ENCODE results near the gene SLC15A2. TPM values are rescaled to one million over a fixed set of nuclear protein-coding genes. Genes with fewer than 3 reads are reported as not detected.

Gene SLC15A2
- total and polyA plus RNA-seq, 2 experiments from 2014 or later: 0.26 to 0.90 TPM

DNA sequence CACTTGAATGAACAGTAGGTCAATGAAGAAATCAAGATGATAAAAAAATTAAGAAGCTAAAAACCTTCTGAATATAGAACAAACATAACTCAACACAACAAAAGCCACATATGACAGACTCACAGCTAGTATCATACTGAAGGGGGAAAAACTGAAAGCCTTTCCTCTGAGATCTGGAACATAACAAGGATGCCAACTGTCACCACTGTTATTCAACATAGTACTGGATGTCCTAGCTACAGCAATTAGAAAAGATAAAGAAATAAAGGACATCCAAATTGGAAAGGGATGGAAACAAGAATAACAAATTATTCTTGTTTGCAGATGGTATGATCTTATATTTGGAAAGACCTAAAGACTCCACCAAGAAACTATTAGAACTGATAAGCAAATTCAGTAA, 67.1 kb downstream of the SLC15A2 start:
- Mint-ChIP-seq H3K36me3 (ENCODE audit: low read depth) (no peaks in the 10 kb centered on the region), H3K27ac (no peak overlapping the region), H3K4me3 (no peak overlapping the region), H3K4me1 (peaks cover 23% of the 10 kb centered on the region), H3K9me3 (peaks cover 3% of the 10 kb centered on the region; the same call in 2 of the 3 replicates), H3K27me3 (ENCODE audit: insufficient read depth, low read depth, poor library complexity) (peaks cover 6% of the 10 kb centered on the region)
- no peak overlapping the region for H2AFZ ChIP-seq
- H3K4me1 ChIP-seq (ENCODE audit: insufficient read depth): peaks cover 10% of the 10 kb centered on the region
- DNase-seq (ENCODE audit: low spot score) (no peak), ATAC-seq (no peak)
- no peak overlapping the region for H3K4me2 ChIP-seq
- no peak overlapping the region for H3K4me3 ChIP-seq
- no peaks in the 10 kb centered on the region for H4K20me1 ChIP-seq (replicated peaks; ENCODE audit: insufficient read depth)
- H3K27me3 ChIP-seq (ENCODE audit: insufficient read depth): no peaks in the 10 kb centered on the region
- TF ChIP-seq ZNF331 (CRISPR knock-in tag; IDR thresholded peaks at IDR 0.05; ENCODE audit: low read depth): no peak
- TF ChIP-seq ZNF114 (CRISPR knock-in tag; IDR thresholded peaks at IDR 0.05): no peak
- TF ChIP-seq POLR2AphosphoS5 (IDR thresholded peaks at IDR 0.05; ENCODE audit: low read depth): no peak
- TF ChIP-seq, protein P1, sequence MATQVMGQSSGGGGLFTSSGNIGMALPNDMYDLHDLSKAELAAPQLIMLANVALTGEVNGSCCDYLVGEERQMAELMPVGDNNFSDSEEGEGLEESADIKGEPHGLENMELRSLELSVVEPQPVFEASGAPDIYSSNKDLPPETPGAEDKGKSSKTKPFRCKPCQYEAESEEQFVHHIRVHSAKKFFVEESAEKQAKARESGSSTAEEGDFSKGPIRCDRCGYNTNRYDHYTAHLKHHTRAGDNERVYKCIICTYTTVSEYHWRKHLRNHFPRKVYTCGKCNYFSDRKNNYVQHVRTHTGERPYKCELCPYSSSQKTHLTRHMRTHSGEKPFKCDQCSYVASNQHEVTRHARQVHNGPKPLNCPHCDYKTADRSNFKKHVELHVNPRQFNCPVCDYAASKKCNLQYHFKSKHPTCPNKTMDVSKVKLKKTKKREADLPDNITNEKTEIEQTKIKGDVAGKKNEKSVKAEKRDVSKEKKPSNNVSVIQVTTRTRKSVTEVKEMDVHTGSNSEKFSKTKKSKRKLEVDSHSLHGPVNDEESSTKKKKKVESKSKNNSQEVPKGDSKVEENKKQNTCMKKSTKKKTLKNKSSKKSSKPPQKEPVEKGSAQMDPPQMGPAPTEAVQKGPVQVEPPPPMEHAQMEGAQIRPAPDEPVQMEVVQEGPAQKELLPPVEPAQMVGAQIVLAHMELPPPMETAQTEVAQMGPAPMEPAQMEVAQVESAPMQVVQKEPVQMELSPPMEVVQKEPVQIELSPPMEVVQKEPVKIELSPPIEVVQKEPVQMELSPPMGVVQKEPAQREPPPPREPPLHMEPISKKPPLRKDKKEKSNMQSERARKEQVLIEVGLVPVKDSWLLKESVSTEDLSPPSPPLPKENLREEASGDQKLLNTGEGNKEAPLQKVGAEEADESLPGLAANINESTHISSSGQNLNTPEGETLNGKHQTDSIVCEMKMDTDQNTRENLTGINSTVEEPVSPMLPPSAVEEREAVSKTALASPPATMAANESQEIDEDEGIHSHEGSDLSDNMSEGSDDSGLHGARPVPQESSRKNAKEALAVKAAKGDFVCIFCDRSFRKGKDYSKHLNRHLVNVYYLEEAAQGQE (IDR thresholded peaks at IDR 0.05; ENCODE audit: unreplicated experiment): no peak
- H3K9me2 ChIP-seq (ENCODE audit: insufficient read depth): no peaks in the 10 kb centered on the region
- H3K27ac ChIP-seq (ENCODE audit: low read depth): no peak overlapping the region
- H3K36me3 ChIP-seq (ENCODE audit: insufficient read depth): no peaks in the 10 kb centered on the region; the same call in 1 of the 2 replicates
- no peaks in the 10 kb centered on the region for H3F3A ChIP-seq (replicated peaks; ENCODE audit: low read depth)
- no peaks in the 10 kb centered on the region for H3K79me2 ChIP-seq (replicated peaks; ENCODE audit: insufficient read depth)

DNA sequence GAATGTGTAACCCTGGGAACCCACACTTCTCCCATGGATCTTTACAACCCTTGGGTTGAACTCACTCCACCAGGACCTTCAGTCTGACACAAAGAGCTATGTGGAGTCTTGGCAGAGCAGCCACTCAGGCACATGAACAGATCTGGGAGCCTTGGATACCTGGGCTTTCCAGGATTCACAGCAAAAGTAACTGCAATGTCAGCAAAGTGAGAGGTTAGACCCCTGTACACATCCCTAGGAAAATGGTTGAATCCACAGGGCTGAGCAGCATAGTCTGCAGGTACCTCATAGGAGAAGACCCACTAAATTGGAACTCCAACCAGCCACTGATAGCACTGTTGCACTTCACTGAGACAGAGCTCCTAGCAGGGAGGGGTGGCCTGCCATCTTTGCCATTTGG, 68.2 kb downstream of the SLC15A2 start:
- Histone ChIP-seq H3F3A (replicated peaks; ENCODE audit: low read depth) (no peaks in the 10 kb centered on the region), H4K20me1 (replicated peaks; ENCODE audit: insufficient read depth) (no peaks in the 10 kb centered on the region)

More for the DNA sequence above, 68.2 kb downstream of the SLC15A2 start:
- ATAC-seq: no peak
- Histone ChIP-seq H3K36me3 (ENCODE audit: insufficient read depth) (no peaks in the 10 kb centered on the region; the same call in 1 of the 2 replicates), H3K27me3 (ENCODE audit: insufficient read depth) (no peaks in the 10 kb centered on the region), H3K4me3 (no peak overlapping the region), H3K4me2 (no peak overlapping the region), H3K9me2 (ENCODE audit: insufficient read depth) (no peaks in the 10 kb centered on the region), H2AFZ (no peak overlapping the region), H3K79me2 (replicated peaks; ENCODE audit: insufficient read depth) (no peaks in the 10 kb centered on the region), H3K4me1 (ENCODE audit: insufficient read depth) (peaks cover 5% of the 10 kb centered on the region; the same call in 1 of the 2 replicates), H3K27ac (ENCODE audit: low read depth) (no peak overlapping the region)
- peaks cover 3% of the 10 kb centered on the region; the same call in 2 of the 3 replicates for H3K9me3 Mint-ChIP-seq
- H3K4me1 Mint-ChIP-seq: peaks cover 16% of the 10 kb centered on the region
- H3K27ac Mint-ChIP-seq: no peak overlapping the region
- TF ChIP-seq STAT1 (IDR thresholded peaks at IDR 0.05; ENCODE audit: unreplicated experiment): no peak
- TF ChIP-seq NANOG (IDR thresholded peaks at IDR 0.05; ENCODE audit: borderline replicate concordance): no peak
- no peak for TF ChIP-seq JUNB (IDR thresholded peaks at IDR 0.05; ENCODE audit: unreplicated experiment)
- no peak for TF ChIP-seq ZNF331 (CRISPR knock-in tag; IDR thresholded peaks at IDR 0.05; ENCODE audit: low read depth)
- TF ChIP-seq, protein P2, sequence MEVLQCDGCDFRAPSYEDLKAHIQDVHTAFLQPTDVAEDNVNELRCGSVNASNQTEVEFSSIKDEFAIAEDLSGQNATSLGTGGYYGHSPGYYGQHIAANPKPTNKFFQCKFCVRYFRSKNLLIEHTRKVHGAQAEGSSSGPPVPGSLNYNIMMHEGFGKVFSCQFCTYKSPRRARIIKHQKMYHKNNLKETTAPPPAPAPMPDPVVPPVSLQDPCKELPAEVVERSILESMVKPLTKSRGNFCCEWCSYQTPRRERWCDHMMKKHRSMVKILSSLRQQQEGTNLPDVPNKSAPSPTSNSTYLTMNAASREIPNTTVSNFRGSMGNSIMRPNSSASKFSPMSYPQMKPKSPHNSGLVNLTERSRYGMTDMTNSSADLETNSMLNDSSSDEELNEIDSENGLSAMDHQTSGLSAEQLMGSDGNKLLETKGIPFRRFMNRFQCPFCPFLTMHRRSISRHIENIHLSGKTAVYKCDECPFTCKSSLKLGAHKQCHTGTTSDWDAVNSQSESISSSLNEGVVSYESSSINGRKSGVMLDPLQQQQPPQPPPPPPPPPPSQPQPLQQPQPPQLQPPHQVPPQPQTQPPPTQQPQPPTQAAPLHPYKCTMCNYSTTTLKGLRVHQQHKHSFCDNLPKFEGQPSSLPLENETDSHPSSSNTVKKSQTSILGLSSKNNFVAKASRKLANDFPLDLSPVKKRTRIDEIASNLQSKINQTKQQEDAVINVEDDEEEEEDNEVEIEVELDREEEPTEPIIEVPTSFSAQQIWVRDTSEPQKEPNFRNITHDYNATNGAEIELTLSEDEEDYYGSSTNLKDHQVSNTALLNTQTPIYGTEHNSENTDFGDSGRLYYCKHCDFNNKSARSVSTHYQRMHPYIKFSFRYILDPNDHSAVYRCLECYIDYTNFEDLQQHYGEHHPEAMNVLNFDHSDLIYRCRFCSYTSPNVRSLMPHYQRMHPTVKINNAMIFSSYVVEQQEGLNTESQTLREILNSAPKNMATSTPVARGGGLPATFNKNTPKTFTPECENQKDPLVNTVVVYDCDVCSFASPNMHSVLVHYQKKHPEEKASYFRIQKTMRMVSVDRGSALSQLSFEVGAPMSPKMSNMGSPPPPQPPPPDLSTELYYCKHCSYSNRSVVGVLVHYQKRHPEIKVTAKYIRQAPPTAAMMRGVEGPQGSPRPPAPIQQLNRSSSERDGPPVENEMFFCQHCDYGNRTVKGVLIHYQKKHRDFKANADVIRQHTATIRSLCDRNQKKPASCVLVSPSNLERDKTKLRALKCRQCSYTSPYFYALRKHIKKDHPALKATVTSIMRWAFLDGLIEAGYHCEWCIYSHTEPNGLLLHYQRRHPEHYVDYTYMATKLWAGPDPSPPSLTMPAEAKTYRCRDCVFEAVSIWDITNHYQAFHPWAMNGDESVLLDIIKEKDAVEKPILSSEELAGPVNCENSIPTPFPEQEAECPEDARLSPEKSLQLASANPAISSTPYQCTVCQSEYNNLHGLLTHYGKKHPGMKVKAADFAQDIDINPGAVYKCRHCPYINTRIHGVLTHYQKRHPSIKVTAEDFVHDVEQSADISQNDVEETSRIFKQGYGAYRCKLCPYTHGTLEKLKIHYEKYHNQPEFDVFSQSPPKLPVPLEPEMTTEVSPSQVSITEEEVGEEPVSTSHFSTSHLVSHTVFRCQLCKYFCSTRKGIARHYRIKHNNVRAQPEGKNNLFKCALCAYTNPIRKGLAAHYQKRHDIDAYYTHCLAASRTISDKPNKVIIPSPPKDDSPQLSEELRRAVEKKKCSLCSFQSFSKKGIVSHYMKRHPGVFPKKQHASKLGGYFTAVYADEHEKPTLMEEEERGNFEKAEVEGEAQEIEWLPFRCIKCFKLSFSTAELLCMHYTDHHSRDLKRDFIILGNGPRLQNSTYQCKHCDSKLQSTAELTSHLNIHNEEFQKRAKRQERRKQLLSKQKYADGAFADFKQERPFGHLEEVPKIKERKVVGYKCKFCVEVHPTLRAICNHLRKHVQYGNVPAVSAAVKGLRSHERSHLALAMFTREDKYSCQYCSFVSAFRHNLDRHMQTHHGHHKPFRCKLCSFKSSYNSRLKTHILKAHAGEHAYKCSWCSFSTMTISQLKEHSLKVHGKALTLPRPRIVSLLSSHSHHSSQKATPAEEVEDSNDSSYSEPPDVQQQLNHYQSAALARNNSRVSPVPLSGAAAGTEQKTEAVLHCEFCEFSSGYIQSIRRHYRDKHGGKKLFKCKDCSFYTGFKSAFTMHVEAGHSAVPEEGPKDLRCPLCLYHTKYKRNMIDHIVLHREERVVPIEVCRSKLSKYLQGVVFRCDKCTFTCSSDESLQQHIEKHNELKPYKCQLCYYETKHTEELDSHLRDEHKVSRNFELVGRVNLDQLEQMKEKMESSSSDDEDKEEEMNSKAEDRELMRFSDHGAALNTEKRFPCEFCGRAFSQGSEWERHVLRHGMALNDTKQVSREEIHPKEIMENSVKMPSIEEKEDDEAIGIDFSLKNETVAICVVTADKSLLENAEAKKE (CRISPR knock-in tag; IDR thresholded peaks at IDR 0.05): no peak
- no peak for TF ChIP-seq ZNF114 (CRISPR knock-in tag; IDR thresholded peaks at IDR 0.05)
- TF ChIP-seq CREB1 (CRISPR knock-in tag; IDR thresholded peaks at IDR 0.05; ENCODE audit: low read depth): no peak
- no peak for TF ChIP-seq EZH2 (IDR thresholded peaks at IDR 0.05; ENCODE audit: low read depth, unreplicated experiment)
- no peak overlapping the region for H3K4me3 Mint-ChIP-seq
- peaks cover 6% of the 10 kb centered on the region for H3K27me3 Mint-ChIP-seq (ENCODE audit: insufficient read depth, low read depth, poor library complexity)
- DNase-seq (ENCODE audit: low spot score): no peak
- H3K36me3 Mint-ChIP-seq (ENCODE audit: low read depth): no peaks in the 10 kb centered on the region

Measured in GM23338 (cell line).